ENCODE measurements around the gene HOXA2.

The HOXA2 gene

GRCh38 chr7:27071622-27072390, 30.7 kb downstream of the HOXA2 start:
- peak; percentile 49 for FAIRE-seq

GRCh38 chr7:27068259-27068658, 34.2 kb downstream of the HOXA2 start:
- FAIRE-seq = no peak

- FAIRE-seq = no peak
Measured at GRCh38 chr7:27066148-27066547, 36.3 kb downstream of the HOXA2 start.

- no peak for FAIRE-seq
Measured at GRCh38 chr7:27065709-27066108, 36.8 kb downstream of the HOXA2 start.

GRCh38 chr7:27064661-27065060, 37.8 kb downstream of the HOXA2 start:
- FAIRE-seq = peak; percentile 39

- no peak for FAIRE-seq
Measured at GRCh38 chr7:27064159-27064558, 38.3 kb downstream of the HOXA2 start.

- no peak for FAIRE-seq
Measured at GRCh38 chr7:27062946-27063345, 39.5 kb downstream of the HOXA2 start.

- FAIRE-seq = no peak
Measured at GRCh38 chr7:27053153-27053552, 49.3 kb downstream of the HOXA2 start.

GRCh38 chr7:27051451-27051850, 51.0 kb downstream of the HOXA2 start:
- FAIRE-seq = no peak

Data from G401.6 (cell line).